Measurements from ENCODE around the gene SLC39A11. TPM values are rescaled to one million over a fixed set of nuclear protein-coding genes. Genes with fewer than 3 reads are reported as not detected.

The SLC39A11 gene
- total RNA-seq, 2 experiments from 2014 or later = 9.7 to 12.2 TPM

GRCh38 chr17:72882426-72882825 lies 210.1 kb downstream of the SLC39A11 start:
- H3K27me3 Mint-ChIP-seq = no peaks in the 10 kb centered on the region
- ATAC-seq (ENCODE audit: poor library complexity) (no peak), DNase-seq (no peak)
- peaks cover 45% of the 10 kb centered on the region for H3K36me3 Mint-ChIP-seq (ENCODE audit: low read depth)
- peaks cover 12% of the 10 kb centered on the region for H3K9me3 Mint-ChIP-seq
- H3K27ac Mint-ChIP-seq = no peak overlapping the region
- no peaks in the 10 kb centered on the region for H3K27me3 ChIP-seq (ENCODE audit: control insufficient read depth in 1 of 2, insufficient read depth in 2 of 2, low read length in 2 of 2)
- POLR2A ChIA-PET = no interaction called here
- CTCF ChIA-PET = no interaction called here
- no peaks in the 10 kb centered on the region for H3K4me1 ChIP-seq (ENCODE audit: insufficient read depth, low read length)
- H3K4me1 Mint-ChIP-seq (ENCODE audit: low read depth) = no peaks in the 10 kb centered on the region
- H3K9me3 ChIP-seq (ENCODE audit: control insufficient read depth in 1 of 2, insufficient read depth in 1 of 2, low read length in 2 of 2) = peaks cover 8 to 12% of the 10 kb centered on the region in 2 experiments
- no peaks in the 10 kb centered on the region for H3K36me3 ChIP-seq (ENCODE audit: insufficient read depth, low read length)
- H3K27ac ChIP-seq (ENCODE audit: low read depth in 1 of 2, low read length in 2 of 2) = no peak overlapping the region
- intact Hi-C loops (cut with DNase I, micrococcal nuclease) = no loop called here
- no peak for TF ChIP-seq CTCF (IDR thresholded peaks at IDR 0.05)
- no peak overlapping the region for H3K4me3 ChIP-seq (ENCODE audit: low read length)
- H3K4me3 Mint-ChIP-seq = no peak overlapping the region

- H3K36me3 Mint-ChIP-seq (ENCODE audit: low read depth) = peaks cover 59% of the 10 kb centered on the region
- Histone ChIP-seq H3K27ac (ENCODE audit: low read depth in 1 of 2, low read length in 2 of 2) (no peak overlapping the region), H3K27me3 (ENCODE audit: control insufficient read depth in 1 of 2, insufficient read depth in 2 of 2, low read length in 2 of 2) (no peaks in the 10 kb centered on the region), H3K9me3 (ENCODE audit: control insufficient read depth in 1 of 2, insufficient read depth in 1 of 2, low read length in 2 of 2) (peaks cover 13 to 20% of the 10 kb centered on the region in 2 experiments), H3K4me1 (ENCODE audit: insufficient read depth, low read length) (no peaks in the 10 kb centered on the region), H3K36me3 (ENCODE audit: insufficient read depth, low read length) (no peaks in the 10 kb centered on the region), H3K4me3 (ENCODE audit: low read length) (no peak overlapping the region)
- ATAC-seq (ENCODE audit: poor library complexity) (no peak), DNase-seq (no peak)
- ChIA-PET POLR2A (no interaction called here), CTCF (no interaction called here)
- intact Hi-C loops (cut with DNase I, micrococcal nuclease) = no loop called here
- H3K27ac Mint-ChIP-seq = no peak overlapping the region
- TF ChIP-seq CTCF (IDR thresholded peaks at IDR 0.05) = no peak
- H3K4me1 Mint-ChIP-seq (ENCODE audit: low read depth) = no peaks in the 10 kb centered on the region
- H3K9me3 Mint-ChIP-seq = peaks cover 12% of the 10 kb centered on the region
- no peak overlapping the region for H3K4me3 Mint-ChIP-seq
- no peaks in the 10 kb centered on the region for H3K27me3 Mint-ChIP-seq
Observed at GRCh38 chr17:72879877-72880276, 212.6 kb downstream of the SLC39A11 start.

GRCh38 chr17:72878975-72879660 lies 213.4 kb downstream of the SLC39A11 start:
- intact Hi-C loops (cut with DNase I, micrococcal nuclease) = no loop called here
- ChIA-PET CTCF (no interaction called here), POLR2A (no interaction called here)
- ATAC-seq (ENCODE audit: poor library complexity) (no peak), DNase-seq (no peak)
- peaks cover 14% of the 10 kb centered on the region for H3K9me3 Mint-ChIP-seq
- H3K9me3 ChIP-seq (ENCODE audit: control insufficient read depth in 1 of 2, insufficient read depth in 1 of 2, low read length in 2 of 2) = peaks cover 13 to 20% of the 10 kb centered on the region in 2 experiments
- TF ChIP-seq CTCF (IDR thresholded peaks at IDR 0.05) = no peak
- H3K36me3 Mint-ChIP-seq (ENCODE audit: low read depth) = peaks cover 66% of the 10 kb centered on the region
- no peaks in the 10 kb centered on the region for H3K27me3 Mint-ChIP-seq
- H3K27ac ChIP-seq (ENCODE audit: low read depth in 1 of 2, low read length in 2 of 2) = no peak overlapping the region
- peaks cover 2% of the 10 kb centered on the region for H3K36me3 ChIP-seq (ENCODE audit: insufficient read depth, low read length)
- H3K4me1 Mint-ChIP-seq (ENCODE audit: low read depth) = no peaks in the 10 kb centered on the region
- no peak overlapping the region for H3K4me3 Mint-ChIP-seq
- H3K4me1 ChIP-seq (ENCODE audit: insufficient read depth, low read length) = no peaks in the 10 kb centered on the region
- no peaks in the 10 kb centered on the region for H3K27me3 ChIP-seq (ENCODE audit: control insufficient read depth in 1 of 2, insufficient read depth in 2 of 2, low read length in 2 of 2)
- no peak overlapping the region for H3K4me3 ChIP-seq (ENCODE audit: low read length)
- no peak overlapping the region for H3K27ac Mint-ChIP-seq
